CD4-positive, alpha-beta memory T cell (primary cell): Measurements from ENCODE around the gene PER2. TPM values are rescaled to one million over a fixed set of nuclear protein-coding genes. Genes with fewer than 3 reads are reported as not detected.
A peak's percentile ranks its signal among the peaks of the same experiment; 100 is the strongest.

ENCODE experiments used
- CTCF ChIA-PET: fragments of 350-600 bp; sonication (Branson Sonifier 250); formaldehyde crosslinking; loops from one replicate; lab custom pipeline; 2021; ENCODE audit warnings: inconsistent platforms; ENCODE audit not compliant: partially characterized antibody; lab: Charles Lee
- POLR2A ChIA-PET: fragments of 350-600 bp; sonication (Branson Sonifier 250); formaldehyde crosslinking; loops from one replicate; lab custom pipeline; 2021; ENCODE audit not compliant: partially characterized antibody; lab: Charles Lee
- DNase-seq, 5 donors: peaks; one replicate each; pipeline versions ENCODE4 v3.0.0 to v3.0.0-alpha.2; 2020 to 2022; ENCODE audit warnings: mixed read lengths in 1 of 5
- H3K27ac ChIP-seq: one replicate; pipeline ENCODE4 v1.7.0; 2013; ENCODE audit warnings: low read depth, low read length
- H3K27me3 ChIP-seq: 2 replicates; pipeline ENCODE4 v1.7.0; 2013; ENCODE audit warnings: mild to moderate bottlenecking, low read length, moderate library complexity; ENCODE audit not compliant: insufficient read depth
- H3K36me3 ChIP-seq: 2 replicates; pipeline ENCODE4 v1.7.0; 2013; ENCODE audit warnings: mild to moderate bottlenecking, low read length, moderate library complexity; ENCODE audit not compliant: insufficient read depth
- H3K4me1 ChIP-seq: 2 replicates; pipeline ENCODE4 v1.7.0; 2013; ENCODE audit warnings: mild to moderate bottlenecking, low read length, moderate library complexity; ENCODE audit not compliant: insufficient read depth
- H3K4me3 ChIP-seq, 2 donors: one replicate each; pipeline ENCODE4 v1.7.0; 2013; ENCODE audit warnings: low read length in 2 of 2, mild to moderate bottlenecking in 1 of 2
- H3K9me3 ChIP-seq, 2 donors: one replicate each; pipeline ENCODE4 v1.7.0; 2013; ENCODE audit warnings: low read length in 2 of 2, control low read depth in 1 of 2; ENCODE audit not compliant: control insufficient read depth in 1 of 2
- H3K27ac Mint-ChIP-seq, 7 donors: one replicate each; pipeline ENCODE4 v1.8.0; 2020 to 2021; ENCODE audit warnings: mixed read lengths in 7 of 7, mild to moderate bottlenecking in 6 of 7, inconsistent platforms in 3 of 7, moderate library complexity in 3 of 7
- H3K27me3 Mint-ChIP-seq, 2 donors: one replicate each; pipeline ENCODE4 v1.8.0; 2020 to 2021; ENCODE audit warnings: mixed read lengths in 2 of 2
- H3K36me3 Mint-ChIP-seq, 2 donors: one replicate each; pipeline ENCODE4 v1.8.0; 2020 to 2021; ENCODE audit warnings: mixed read lengths in 2 of 2, inconsistent platforms in 1 of 2, mild to moderate bottlenecking in 1 of 2
- H3K4me1 Mint-ChIP-seq, 4 donors: one replicate each; pipeline ENCODE4 v1.8.0; 2020 to 2021; ENCODE audit warnings: mixed read lengths in 4 of 4, mild to moderate bottlenecking in 1 of 4
- H3K4me3 Mint-ChIP-seq, 8 donors: one replicate each; pipeline ENCODE4 v1.8.0; 2020 to 2021; ENCODE audit warnings: mixed read lengths in 8 of 8, mild to moderate bottlenecking in 7 of 8, moderate library complexity in 6 of 8, inconsistent platforms in 3 of 8
- H3K9me3 Mint-ChIP-seq, 8 donors: one replicate each; pipeline ENCODE4 v1.8.0; 2020 to 2021; ENCODE audit warnings: mixed read lengths in 8 of 8, mild to moderate bottlenecking in 5 of 8, inconsistent platforms in 3 of 8, moderate library complexity in 1 of 8
- intact Hi-C: fragments of 100-400 bp; cut with micrococcal nuclease; formaldehyde crosslinking; loops from one replicate; pipeline ENCODE4 v1.15.1; 2023
- polyA plus RNA-seq, 2 donors: library from polyadenylated mRNA; unstranded; fragments of 300-500 nt; fragmentation: Illumina TruSeq; gene quantifications; one replicate each; pipeline ENCODE4 v1.2.3, GENCODE V29; 2021
- total RNA-seq, 2 experiments: library from RNA; stranded (reverse); gene quantifications; one replicate each; pipeline ENCODE4 v1.2.3, GENCODE V29; 2021

The PER2 gene
- total and polyA plus RNA-seq, 4 experiments from 2014 or later, result 0.42 to 13.4 (median 8.4) TPM

DNA sequence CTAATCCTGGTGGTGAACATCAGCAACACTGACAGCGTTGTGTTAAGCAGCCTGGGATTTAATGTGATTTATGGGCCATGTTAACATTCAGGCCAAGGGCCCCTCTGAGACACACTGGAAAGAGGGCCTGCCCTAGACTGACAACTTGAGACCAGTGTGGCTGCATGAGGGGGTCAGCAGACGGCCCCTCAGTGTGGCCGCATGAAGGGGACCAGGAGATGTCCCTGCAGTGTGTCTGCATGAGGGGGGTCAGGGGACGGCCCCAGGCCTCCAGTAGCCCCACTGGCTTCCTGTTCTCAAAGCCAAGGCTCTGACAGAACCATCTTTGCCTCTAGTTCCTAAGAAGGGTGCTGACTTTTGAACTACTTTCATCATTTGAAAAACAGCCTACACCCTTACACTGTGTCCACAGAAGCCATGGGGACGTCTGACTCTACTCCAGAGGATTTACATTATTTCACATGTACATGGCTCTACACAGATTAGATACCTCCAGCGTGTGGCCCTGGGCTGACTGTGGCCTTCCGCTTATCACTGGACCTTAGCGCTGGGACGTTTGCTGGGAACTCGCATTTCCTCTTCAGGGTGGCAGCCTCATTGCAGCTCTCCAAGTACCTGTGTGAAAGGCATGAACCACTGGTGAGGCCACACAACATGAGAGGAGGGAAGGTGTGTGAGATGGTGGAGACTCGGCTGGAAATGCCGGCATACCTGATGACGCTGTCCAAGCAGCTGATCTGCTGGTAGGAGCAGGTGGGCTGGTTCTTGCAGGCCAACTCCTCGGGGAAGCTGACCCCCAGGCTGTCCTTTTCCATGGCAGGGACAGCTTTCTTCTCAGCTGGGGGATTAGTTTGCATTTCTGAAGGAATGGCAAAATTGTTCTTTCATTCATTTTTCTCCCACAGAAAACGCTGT lies 30.4 kb downstream of the PER2 start:
- H3K9me3 Mint-ChIP-seq, result no peaks in the 10 kb centered on the region
- H3K4me1 ChIP-seq, result no peaks in the 10 kb centered on the region
- H3K27ac Mint-ChIP-seq, result peak overlapping the region in 1 of 7 donors; percentile 22
- peaks cover 19% of the 10 kb centered on the region for H3K36me3 ChIP-seq
- DNase-seq, result no peak
- ChIA-PET POLR2A (no interaction called here), CTCF (no interaction called here)
- peaks cover 0 to 17% (median 5%) of the 10 kb centered on the region in 4 donors for H3K4me1 Mint-ChIP-seq
- H3K9me3 ChIP-seq, result no peaks in the 10 kb centered on the region
- no peaks in the 10 kb centered on the region for H3K27me3 ChIP-seq
- H3K36me3 Mint-ChIP-seq, result peaks cover 18 to 52% of the 10 kb centered on the region in 2 donors
- H3K27ac ChIP-seq, result no peak overlapping the region
- H3K4me3 Mint-ChIP-seq, result no peak overlapping the region
- H3K4me3 ChIP-seq, result no peak overlapping the region
- no peaks in the 10 kb centered on the region for H3K27me3 Mint-ChIP-seq
- intact Hi-C loops, result no loop called here

DNA sequence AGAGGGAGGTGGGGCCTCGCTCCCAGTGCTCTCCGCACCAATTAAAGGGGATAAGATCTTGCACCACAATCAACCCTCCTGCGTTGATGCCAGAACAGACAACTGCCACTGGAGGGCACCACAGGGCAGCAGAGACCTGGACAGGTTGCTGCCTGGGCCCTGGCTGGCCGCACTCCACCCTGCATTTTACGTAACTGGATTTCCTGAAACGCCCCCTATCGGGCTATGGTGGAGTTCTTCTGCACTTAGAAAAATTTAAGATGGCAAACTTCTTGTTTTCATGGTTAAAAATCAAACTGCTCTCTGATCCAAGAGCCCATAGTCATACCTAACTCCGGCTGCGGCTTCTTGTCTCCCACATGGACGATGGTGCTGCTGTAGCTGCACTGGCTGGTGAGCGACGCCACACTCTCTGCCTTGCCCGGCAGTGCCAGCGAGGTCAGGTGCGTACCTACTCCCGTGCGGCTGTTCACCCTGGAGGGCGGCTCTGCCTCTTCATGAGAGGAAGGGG lies 31.8 kb downstream of the PER2 start:
- H3K36me3 Mint-ChIP-seq, result peaks cover 18 to 59% of the 10 kb centered on the region in 2 donors
- H3K27ac ChIP-seq, result no peak overlapping the region
- intact Hi-C loops, result no loop called here
- no peak overlapping the region for H3K4me3 Mint-ChIP-seq
- ChIA-PET POLR2A (no interaction called here), CTCF (interaction anchor here (0.5 to 4.5 kb wide), 2 partner anchors 8 to 205 kb away, joined by 3 to 25 read pairs; no protein-coding TSS in a partner anchor)
- peaks cover 0 to 17% (median 5%) of the 10 kb centered on the region in 4 donors for H3K4me1 Mint-ChIP-seq
- H3K9me3 ChIP-seq, result no peaks in the 10 kb centered on the region
- H3K36me3 ChIP-seq, result peaks cover 20% of the 10 kb centered on the region
- H3K4me1 ChIP-seq, result no peaks in the 10 kb centered on the region
- peak overlapping the region in 5 of 7 donors; percentile 37 to 78 (median 53) for H3K27ac Mint-ChIP-seq
- H3K9me3 Mint-ChIP-seq, result no peaks in the 10 kb centered on the region
- DNase-seq, result peak; percentile 71 to 82 (median 76)
- no peak overlapping the region for H3K4me3 ChIP-seq
- no peaks in the 10 kb centered on the region for H3K27me3 Mint-ChIP-seq
- no peaks in the 10 kb centered on the region for H3K27me3 ChIP-seq

DNA sequence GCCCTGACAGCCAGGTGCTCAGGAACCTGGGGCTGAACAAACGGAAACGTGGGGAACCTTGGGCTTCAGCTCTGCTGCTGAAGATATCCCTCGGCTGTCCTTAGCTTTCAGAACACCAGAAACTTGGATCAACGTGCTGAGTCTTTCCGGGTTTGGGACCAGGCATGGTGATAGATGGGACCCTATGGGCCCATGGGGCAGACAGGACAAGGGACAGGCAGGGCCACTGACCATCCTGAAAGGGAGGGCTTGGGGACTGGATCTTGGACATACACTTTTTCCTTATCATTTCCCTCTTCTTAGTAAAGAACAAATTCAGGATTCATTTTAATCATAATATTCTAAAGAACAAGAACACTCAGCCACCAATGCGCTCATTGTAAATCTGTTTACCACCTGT lies 32.3 kb downstream of the PER2 start:
- no peak for DNase-seq
- H3K27ac ChIP-seq, result no peak overlapping the region
- no peaks in the 10 kb centered on the region for H3K27me3 Mint-ChIP-seq
- intact Hi-C loops, result no loop called here
- POLR2A ChIA-PET, result no interaction called here
- CTCF ChIA-PET, result interaction anchor here (4.5 kb wide), 1 partner anchor 8 kb away, joined by 25 read pairs; no protein-coding TSS in a partner anchor
- H3K4me1 Mint-ChIP-seq, result peaks cover 0 to 17% (median 5%) of the 10 kb centered on the region in 4 donors
- peak overlapping the region in 3 of 7 donors; percentile 37 to 78 (median 50) for H3K27ac Mint-ChIP-seq
- H3K36me3 ChIP-seq, result peaks cover 20% of the 10 kb centered on the region
- H3K27me3 ChIP-seq, result no peaks in the 10 kb centered on the region
- H3K4me3 ChIP-seq, result no peak overlapping the region
- H3K9me3 ChIP-seq, result no peaks in the 10 kb centered on the region
- no peaks in the 10 kb centered on the region for H3K4me1 ChIP-seq
- no peak overlapping the region for H3K4me3 Mint-ChIP-seq
- peaks cover 18 to 63% of the 10 kb centered on the region in 2 donors for H3K36me3 Mint-ChIP-seq
- no peaks in the 10 kb centered on the region for H3K9me3 Mint-ChIP-seq

DNA sequence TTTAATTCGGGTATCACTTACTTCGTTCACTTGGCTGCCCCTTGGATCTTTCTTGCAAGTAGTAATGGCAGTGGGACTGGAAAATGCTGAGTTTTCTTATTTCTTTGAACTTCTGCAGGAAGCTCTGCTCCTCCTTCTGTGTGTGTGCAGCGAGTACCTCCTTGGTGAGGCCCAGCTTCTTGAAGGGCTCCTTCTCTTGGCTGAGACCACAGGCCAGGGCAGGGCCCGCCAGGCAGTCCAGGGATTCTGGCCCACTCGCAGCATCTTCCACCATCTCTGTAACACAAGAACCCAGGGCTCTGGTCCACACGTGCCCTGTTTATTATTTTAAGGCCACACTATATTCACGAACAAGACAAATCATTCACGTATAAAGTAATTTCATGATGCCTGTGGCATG lies 32.8 kb downstream of the PER2 start:
- H3K27me3 ChIP-seq, result no peaks in the 10 kb centered on the region
- intact Hi-C loops, result no loop called here
- no peak for DNase-seq
- Mint-ChIP-seq H3K36me3 (peaks cover 18 to 66% of the 10 kb centered on the region in 2 donors), H3K27me3 (no peaks in the 10 kb centered on the region), H3K9me3 (no peaks in the 10 kb centered on the region), H3K4me1 (peaks cover 0 to 17% (median 5%) of the 10 kb centered on the region in 4 donors), H3K4me3 (no peak overlapping the region), H3K27ac (peak overlapping the region in 1 of 7 donors; percentile 35)
- no peak overlapping the region for H3K4me3 ChIP-seq
- no peaks in the 10 kb centered on the region for H3K9me3 ChIP-seq
- no peak overlapping the region for H3K27ac ChIP-seq
- H3K4me1 ChIP-seq, result no peaks in the 10 kb centered on the region
- ChIA-PET CTCF (interaction anchor here (4.5 kb wide), 1 partner anchor 9 kb away, joined by 25 read pairs; no protein-coding TSS in a partner anchor), POLR2A (no interaction called here)
- peaks cover 20% of the 10 kb centered on the region for H3K36me3 ChIP-seq

DNA sequence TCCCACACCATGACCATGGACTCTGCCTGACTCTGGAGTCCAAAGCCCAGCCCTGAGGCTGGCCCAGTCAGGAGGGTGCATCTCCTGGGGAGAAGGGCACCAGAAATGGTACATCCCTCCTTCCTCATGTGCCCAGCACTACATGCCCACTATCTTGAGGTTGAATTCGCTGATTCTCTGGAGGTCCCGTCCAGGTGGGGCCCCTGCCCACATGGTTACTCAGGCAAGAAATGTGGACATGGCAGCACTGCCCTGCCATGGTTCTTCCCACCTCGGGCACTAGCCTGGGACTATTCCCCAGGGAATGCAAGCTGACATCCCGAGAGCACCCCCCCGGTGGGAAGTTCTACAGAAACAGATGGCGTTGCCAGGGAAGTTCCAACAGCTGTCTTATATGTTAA lies 33.3 kb downstream of the PER2 start:
- H3K27me3 ChIP-seq, result no peaks in the 10 kb centered on the region
- no peak for DNase-seq
- H3K4me1 Mint-ChIP-seq, result peaks cover 0 to 17% (median 4%) of the 10 kb centered on the region in 4 donors
- H3K4me1 ChIP-seq, result no peaks in the 10 kb centered on the region
- POLR2A ChIA-PET, result no interaction called here
- H3K27ac Mint-ChIP-seq, result no peak overlapping the region
- no peak overlapping the region for H3K27ac ChIP-seq
- H3K9me3 Mint-ChIP-seq, result no peaks in the 10 kb centered on the region
- CTCF ChIA-PET, result interaction anchor here (4.5 kb wide), 1 partner anchor 9 kb away, joined by 25 read pairs; no protein-coding TSS in a partner anchor
- intact Hi-C loops, result no loop called here
- no peak overlapping the region for H3K4me3 ChIP-seq
- no peaks in the 10 kb centered on the region for H3K27me3 Mint-ChIP-seq
- H3K36me3 Mint-ChIP-seq, result peaks cover 14 to 63% of the 10 kb centered on the region in 2 donors
- H3K4me3 Mint-ChIP-seq, result no peak overlapping the region
- peaks cover 20% of the 10 kb centered on the region for H3K36me3 ChIP-seq
- no peaks in the 10 kb centered on the region for H3K9me3 ChIP-seq

DNA sequence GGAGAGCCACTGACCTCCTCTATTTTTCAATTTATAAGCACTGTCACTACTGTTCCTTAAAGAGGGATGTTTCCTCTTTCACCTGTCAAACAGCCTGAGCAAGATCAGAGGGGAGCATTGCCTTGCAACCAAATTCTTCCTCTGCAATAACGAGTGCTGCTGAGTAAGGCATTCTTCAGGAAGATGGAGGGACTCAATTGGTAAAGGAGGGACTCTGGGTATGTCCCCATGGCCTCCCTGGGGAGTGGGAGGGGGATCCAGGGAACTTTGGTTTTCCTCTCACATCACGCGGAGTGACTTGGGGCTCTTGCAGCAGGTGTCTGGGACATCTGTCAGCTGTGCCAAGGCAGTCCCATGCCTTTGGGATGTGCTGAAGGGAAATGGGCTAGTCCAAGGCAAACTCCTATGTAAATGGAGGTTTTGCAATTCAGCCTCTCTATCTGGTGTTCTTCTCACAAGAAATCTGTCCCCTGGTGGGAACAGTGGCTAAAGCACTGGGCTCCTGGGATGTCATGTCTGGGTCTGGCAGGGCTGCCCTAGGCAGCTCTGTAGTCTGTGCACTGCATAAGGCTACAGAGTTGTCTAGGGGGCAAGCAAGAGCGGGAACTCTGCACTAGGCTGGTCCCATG lies 34.2 kb downstream of the PER2 start:
- no peaks in the 10 kb centered on the region for H3K4me1 ChIP-seq
- POLR2A ChIA-PET, result no interaction called here
- DNase-seq, result no peak
- H3K4me1 Mint-ChIP-seq, result peaks cover 0 to 9% (median 3%) of the 10 kb centered on the region in 4 donors
- no peaks in the 10 kb centered on the region for H3K9me3 Mint-ChIP-seq
- no peak overlapping the region for H3K27ac ChIP-seq
- no peaks in the 10 kb centered on the region for H3K27me3 Mint-ChIP-seq
- H3K9me3 ChIP-seq, result no peaks in the 10 kb centered on the region
- peaks cover 20% of the 10 kb centered on the region for H3K36me3 ChIP-seq
- no peak overlapping the region for H3K4me3 Mint-ChIP-seq
- peak overlapping the region in 4 of 7 donors; percentile 35 to 54 (median 50) for H3K27ac Mint-ChIP-seq
- intact Hi-C loops, result no loop called here
- peaks cover 9 to 63% of the 10 kb centered on the region in 2 donors for H3K36me3 Mint-ChIP-seq
- CTCF ChIA-PET, result interaction anchor here (4.5 kb wide), 1 partner anchor 10 kb away, joined by 25 read pairs; no protein-coding TSS in a partner anchor
- no peak overlapping the region for H3K4me3 ChIP-seq
- H3K27me3 ChIP-seq, result no peaks in the 10 kb centered on the region
